Type B pancreatic cell (in vitro differentiated cells): ENCODE data around the gene NPAS4. TPM values are rescaled to one million over a fixed set of nuclear protein-coding genes. Genes with fewer than 3 reads are reported as not detected.
"Not testable (repeated sequence)": the region's sequence is repeated elsewhere in the genome, so short reads cannot be mapped to it uniquely, and the experiment has no call there.

ENCODE experiments used
- DNase-seq: peaks from one replicate; pipeline ENCODE4 v3.0.0; 2021; ENCODE audit warnings: mixed read lengths; ENCODE audit not compliant: unreplicated experiment; ENCODE audit errors: extremely low spot score
- H3K27ac Mint-ChIP-seq: 2 replicates; pipeline ENCODE4 v1.8.0; 2021; ENCODE audit warnings: mild to moderate bottlenecking, mixed read lengths
- H3K27me3 Mint-ChIP-seq: 2 replicates; pipeline ENCODE4 v1.8.0; 2021; ENCODE audit warnings: mixed read lengths
- H3K36me3 Mint-ChIP-seq: 2 replicates; pipeline ENCODE4 v1.8.0; 2021; ENCODE audit warnings: mixed read lengths
- H3K4me1 Mint-ChIP-seq: one replicate; pipeline ENCODE4 v1.8.0; 2021; ENCODE audit warnings: mixed read lengths; ENCODE audit not compliant: unreplicated experiment
- H3K4me3 Mint-ChIP-seq: 2 replicates; pipeline ENCODE4 v1.8.0; 2021; ENCODE audit warnings: mild to moderate bottlenecking, mixed read lengths
- H3K9me3 Mint-ChIP-seq: 2 replicates; pipeline ENCODE4 v1.8.0; 2021; ENCODE audit warnings: mixed read lengths
- CTCF ChIP-seq: fragments of 200-600 bp; sonication (generic); conservative IDR thresholded peaks from 2 replicates; pipeline ENCODE4 v1.5.0; 2021; ENCODE audit warnings: antibody characterized with exemption, mild to moderate bottlenecking
- total RNA-seq: library from RNA; stranded (reverse); gene quantifications from 2 replicates; pipeline ENCODE4 v1.2.1, GENCODE V29; 2021; ENCODE audit warnings: low replicate concordance

The NPAS4 gene
- total RNA-seq, 1 donor from 2014 or later, result 0.77 TPM

GRCh38 chr11:66454828-66455227 is 34.0 kb downstream of the NPAS4 start:
- no peak for DNase-seq
- H3K9me3 Mint-ChIP-seq, result no peaks in the 10 kb centered on the region
- no peaks in the 10 kb centered on the region for H3K36me3 Mint-ChIP-seq
- H3K4me1 Mint-ChIP-seq, result peaks cover 6% of the 10 kb centered on the region
- H3K27me3 Mint-ChIP-seq, result peaks cover 32% of the 10 kb centered on the region
- no peak for TF ChIP-seq CTCF
- no peak overlapping the region for H3K4me3 Mint-ChIP-seq
- H3K27ac Mint-ChIP-seq, result peak overlapping the region; percentile 87

DNA sequence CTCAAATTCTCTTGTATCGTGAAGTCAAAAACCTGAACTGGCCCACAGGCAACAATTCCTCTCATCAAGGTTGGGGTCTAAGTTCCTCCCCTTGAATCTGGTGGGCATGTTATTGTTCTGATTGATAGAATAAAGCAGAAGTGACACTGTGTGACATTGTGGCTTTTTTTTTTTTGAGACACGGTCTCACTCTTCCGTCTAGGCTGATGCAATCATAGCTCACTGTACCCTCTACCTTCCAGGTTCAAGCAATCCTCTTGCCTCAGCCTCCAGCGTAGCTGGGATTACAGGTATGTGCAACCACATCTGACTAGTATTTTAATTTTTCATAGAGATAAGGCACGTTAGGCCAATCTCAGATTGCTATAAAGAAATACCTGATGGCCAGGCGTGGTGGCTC is 37.0 kb downstream of the NPAS4 start:
- no peak overlapping the region for H3K4me3 Mint-ChIP-seq
- no peak for DNase-seq
- H3K36me3 Mint-ChIP-seq, result no peaks in the 10 kb centered on the region
- peaks cover 6% of the 10 kb centered on the region for H3K4me1 Mint-ChIP-seq
- TF ChIP-seq CTCF, result no peak
- no peak overlapping the region for H3K27ac Mint-ChIP-seq
- peaks cover 20% of the 10 kb centered on the region for H3K27me3 Mint-ChIP-seq
- H3K9me3 Mint-ChIP-seq, result no peaks in the 10 kb centered on the region

- Mint-ChIP-seq H3K4me1 (peaks cover under 1% of the 10 kb centered on the region), H3K27ac (no peak overlapping the region), H3K27me3 (peaks cover 14% of the 10 kb centered on the region), H3K36me3 (no peaks in the 10 kb centered on the region), H3K4me3 (no peak overlapping the region), H3K9me3 (no peaks in the 10 kb centered on the region)
- no peak for TF ChIP-seq CTCF
- no peak for DNase-seq
These were observed 38.4 kb downstream of the NPAS4 start for GRCh38 chr11:66459138-66459778.

GRCh38 chr11:66462010-66462409 is 41.2 kb downstream of the NPAS4 start:
- Mint-ChIP-seq H3K27me3 (peaks cover 4% of the 10 kb centered on the region), H3K4me3 (no peak overlapping the region), H3K36me3 (no peaks in the 10 kb centered on the region), H3K9me3 (no peaks in the 10 kb centered on the region), H3K27ac (no peak overlapping the region), H3K4me1 (peaks cover 5% of the 10 kb centered on the region)
- DNase-seq, result no peak
- TF ChIP-seq CTCF, result no peak

- no peaks in the 10 kb centered on the region for H3K9me3 Mint-ChIP-seq
- H3K4me1 Mint-ChIP-seq, result peaks cover 5% of the 10 kb centered on the region
These were observed 42.1 kb downstream of the NPAS4 start for GRCh38 chr11:66462911-66463310.

GRCh38 chr11:66464116-66464515 is 43.3 kb downstream of the NPAS4 start:
- not testable (repeated sequence) for H3K27ac Mint-ChIP-seq, DNase-seq, H3K9me3 Mint-ChIP-seq, H3K27me3 Mint-ChIP-seq, H3K4me3 Mint-ChIP-seq, H3K36me3 Mint-ChIP-seq
- peaks cover 10% of the 10 kb centered on the region for H3K4me1 Mint-ChIP-seq

More at GRCh38 chr11:66462911-66463310, 42.1 kb downstream of the NPAS4 start:
- Mint-ChIP-seq H3K4me3 (no peak overlapping the region), H3K36me3 (no peaks in the 10 kb centered on the region), H3K27ac (no peak overlapping the region), H3K27me3 (peaks cover 4% of the 10 kb centered on the region)
- no peak for DNase-seq
- TF ChIP-seq CTCF, result no peak
